Endothelial cell of umbilical vein (primary cell): ENCODE results near the gene MAML2. TPM values are rescaled to one million over a fixed set of nuclear protein-coding genes. Genes with fewer than 3 reads are reported as not detected.

ENCODE experiments used
- BruUV-seq: library from RNA; stranded (reverse); fragments of 400-500 nt; replicated peaks from 2 replicates; lab custom pipeline; 2021; lab: Mats Ljungman, UMichigan
- CTCF ChIA-PET: fragments of 300-600, 350-600 bp; sonication (Branson Sonifier 250); formaldehyde crosslinking; loops from one replicate; lab custom pipeline; 2021; ENCODE audit warnings: antibody characterized with exemption, inconsistent platforms; lab: Charles Lee
- POLR2A ChIA-PET: fragments of 300-600, 350-600 bp; sonication (Branson Sonifier 250); formaldehyde crosslinking; loops from one replicate; lab custom pipeline; 2021; ENCODE audit warnings: antibody characterized with exemption, inconsistent platforms; lab: Charles Lee
- DNase-seq: peaks from one replicate; pipeline ENCODE4 v3.0.0-alpha.2; 2011; ENCODE audit warnings: low read depth, low spot score
- FAIRE-seq: peaks from 2 replicates; lab custom pipeline; 2011; peaks lifted over from hg19 to GRCh38; lab: Jason Lieb, UNC
- H2AFZ ChIP-seq: 2 replicates; pipeline ENCODE4 v1.6.0; 2012; ENCODE audit warnings: low read depth, low read length, control low read depth, inconsistent platforms
- H3K27ac ChIP-seq: 2 replicates; pipeline ENCODE4 v1.5.1; 2011; ENCODE audit warnings: low read depth, mild to moderate bottlenecking, control low read depth, low read length, moderate library complexity; ENCODE audit not compliant: insufficient read depth
- H3K27me3 ChIP-seq, 2 experiments: 2 replicates each; pipeline versions ENCODE4 v1.6.0 to v1.6.1; 2011; ENCODE audit warnings: low read length in 2 of 2, mixed read lengths in 1 of 2; ENCODE audit not compliant: control insufficient read depth in 2 of 2, insufficient read depth in 2 of 2
- H3K36me3 ChIP-seq, 2 experiments: 2 replicates in 1 of 2; 3 replicates in 1 of 2; pipeline ENCODE4 v1.5.1; 2011; ENCODE audit warnings: low read length in 2 of 2, mild to moderate bottlenecking in 1 of 2, moderate library complexity in 1 of 2; ENCODE audit not compliant: control insufficient read depth in 2 of 2, insufficient read depth in 2 of 2; ENCODE audit errors: extremely low read depth in 1 of 2
- H3K4me1 ChIP-seq: 3 replicates; pipeline ENCODE4 v1.5.1; 2011; ENCODE audit warnings: mild to moderate bottlenecking, low read length; ENCODE audit not compliant: control insufficient read depth, insufficient read depth; ENCODE audit errors: extremely low read depth
- H3K4me2 ChIP-seq: 2 replicates; pipeline ENCODE4 v1.6.1; 2011; ENCODE audit warnings: low read length, control low read depth, mixed read lengths; ENCODE audit not compliant: insufficient read depth
- H3K4me3 ChIP-seq, 3 experiments: fragments of 200-600 bp in 1 of 3; sonication (generic), shearing (Covaris generic) in 1 of 3; replicated peaks in 1 of 3; 2 replicates each; pipeline ENCODE4 v1.5.1; 2011 to 2016; ENCODE audit warnings: control low read depth in 3 of 3, low read length in 3 of 3, mild to moderate bottlenecking in 2 of 3, inconsistent platforms in 1 of 3, low read depth in 1 of 3, moderate library complexity in 1 of 3; ENCODE audit not compliant: insufficient read depth in 1 of 3
- H3K79me2 ChIP-seq: 2 replicates; pipeline ENCODE4 v1.6.0; 2012; ENCODE audit warnings: low read length, inconsistent platforms; ENCODE audit not compliant: control insufficient read depth, insufficient read depth
- H3K9ac ChIP-seq: replicated peaks from 2 replicates; pipeline ENCODE3; 2011; ENCODE audit warnings: low read length, control low read depth; ENCODE audit not compliant: insufficient read depth; ENCODE audit errors: extremely low read depth
- H3K9me1 ChIP-seq: replicated peaks from 3 replicates; pipeline ENCODE4 v1.6.0; 2011; ENCODE audit warnings: mild to moderate bottlenecking, low read length; ENCODE audit not compliant: control insufficient read depth, insufficient read depth; ENCODE audit errors: extremely low read depth
- H3K9me3 ChIP-seq: replicated peaks from 2 replicates; pipeline ENCODE4 v1.5.1; 2012; ENCODE audit warnings: low read length, inconsistent platforms; ENCODE audit not compliant: control insufficient read depth, insufficient read depth
- H4K20me1 ChIP-seq: replicated peaks from 2 replicates; pipeline ENCODE3; 2011; ENCODE audit warnings: mild to moderate bottlenecking, low read length; ENCODE audit not compliant: control insufficient read depth, insufficient read depth; ENCODE audit errors: extremely low read depth
- EZH2 ChIP-seq: IDR thresholded peaks from 2 replicates; pipeline ENCODE4 v1.6.1; 2012; ENCODE audit warnings: borderline replicate concordance, low read depth, mild to moderate bottlenecking, moderate library complexity, low read length, inconsistent platforms; ENCODE audit not compliant: severe bottlenecking
- JUN ChIP-seq: IDR thresholded peaks from 2 replicates; pipeline ENCODE4 v1.6.1; 2011; ENCODE audit warnings: borderline replicate concordance, low read depth; ENCODE audit not compliant: insufficient read length, insufficient read depth
- MYC ChIP-seq: IDR thresholded peaks from one replicate; pipeline ENCODE4 v1.6.1; 2011; ENCODE audit warnings: mild to moderate bottlenecking, low read depth, low read length
- POLR2A ChIP-seq: IDR thresholded peaks from 2 replicates; pipeline ENCODE4 v1.6.1; 2012; ENCODE audit warnings: low read depth, mild to moderate bottlenecking, control low read depth, low read length
- POLR2AphosphoS5 ChIP-seq: IDR thresholded peaks from 2 replicates; pipeline ENCODE4 v1.6.1; 2012; ENCODE audit warnings: low read depth, mild to moderate bottlenecking, control low read depth, low read length, moderate library complexity; ENCODE audit not compliant: insufficient read depth
- dilution Hi-C: fragments of 300-500 bp; cut with MboI; formaldehyde crosslinking; loops from one replicate; pipeline ENCODE4 v1.15.0; 2019; ENCODE audit warnings: low sequenced_read_pairs; ENCODE audit not compliant: extremely low pct_ligation_motif_present
- intact Hi-C: fragments of 100-400 bp; cut with micrococcal nuclease; formaldehyde crosslinking; loops from one replicate; pipeline ENCODE4 v1.10.0; 2022
- polyA plus RNA-seq, 4 experiments: library from polyadenylated mRNA; depleted of rRNA in 3 of 4; stranded (reverse) in 3 of 4; unstranded in 1 of 4; fragments of >200 nt; gene quantifications; 2 replicates each; pipeline versions ENCODE4 v1.2.1 to v1.2.3, GENCODE V29; 2011 to 2012; ENCODE audit warnings: missing spikeins in 1 of 4
- total RNA-seq: library from RNA; stranded (reverse); gene quantifications from 2 replicates; pipeline ENCODE4 v1.2.3, GENCODE V29; 2021
- TF ChIP-seq, protein P1 (sequence below), 2 donors: IDR thresholded peaks; 1 replicate in 1 of 2; 2 replicates in 1 of 2; pipeline ENCODE4 v1.5.1; 2011; ENCODE audit warnings: low read length in 2 of 2, mild to moderate bottlenecking in 2 of 2, moderate library complexity in 2 of 2, control low read depth in 1 of 2, inconsistent platforms in 1 of 2, low read depth in 1 of 2; ENCODE audit not compliant: insufficient read depth in 1 of 2; ENCODE audit errors: extremely low read depth in 1 of 2

MAML2 gene
- total and polyA plus RNA-seq, 2 donors (not counting 3 experiments of a cell fraction or from before 2014, with no cell fraction given) = 12.4 to 16.8 TPM

DNA sequence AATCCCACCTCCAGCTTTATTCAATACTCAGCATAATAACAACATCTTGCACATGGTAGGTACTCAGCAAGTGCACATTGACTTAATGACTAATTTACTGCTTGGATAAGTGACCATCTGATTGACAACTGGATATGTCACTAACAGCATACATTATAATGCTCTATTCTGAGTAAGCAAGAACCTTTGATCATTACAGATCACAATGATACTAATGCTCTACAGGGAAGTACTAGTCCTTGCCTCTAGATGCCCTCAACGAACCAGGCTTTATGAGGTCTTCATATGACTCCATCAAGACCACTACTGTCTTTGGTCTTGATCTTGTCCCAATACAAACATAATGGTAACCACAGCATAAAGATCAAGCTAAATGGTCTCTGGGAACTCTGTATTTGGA lies 251.5 kb downstream of the MAML2 start:
- no peaks in the 10 kb centered on the region for H3K9me1 ChIP-seq
- DNase-seq (no peak), FAIRE-seq (no peak)
- no peaks in the 10 kb centered on the region for H3K27me3 ChIP-seq
- no peaks in the 10 kb centered on the region for H3K79me2 ChIP-seq
- no peak overlapping the region for H2AFZ ChIP-seq
- H4K20me1 ChIP-seq = no peaks in the 10 kb centered on the region
- no peak overlapping the region for H3K9ac ChIP-seq
- TF ChIP-seq POLR2AphosphoS5 = no peak
- TF ChIP-seq POLR2A = no peak
- TF ChIP-seq, protein P1, sequence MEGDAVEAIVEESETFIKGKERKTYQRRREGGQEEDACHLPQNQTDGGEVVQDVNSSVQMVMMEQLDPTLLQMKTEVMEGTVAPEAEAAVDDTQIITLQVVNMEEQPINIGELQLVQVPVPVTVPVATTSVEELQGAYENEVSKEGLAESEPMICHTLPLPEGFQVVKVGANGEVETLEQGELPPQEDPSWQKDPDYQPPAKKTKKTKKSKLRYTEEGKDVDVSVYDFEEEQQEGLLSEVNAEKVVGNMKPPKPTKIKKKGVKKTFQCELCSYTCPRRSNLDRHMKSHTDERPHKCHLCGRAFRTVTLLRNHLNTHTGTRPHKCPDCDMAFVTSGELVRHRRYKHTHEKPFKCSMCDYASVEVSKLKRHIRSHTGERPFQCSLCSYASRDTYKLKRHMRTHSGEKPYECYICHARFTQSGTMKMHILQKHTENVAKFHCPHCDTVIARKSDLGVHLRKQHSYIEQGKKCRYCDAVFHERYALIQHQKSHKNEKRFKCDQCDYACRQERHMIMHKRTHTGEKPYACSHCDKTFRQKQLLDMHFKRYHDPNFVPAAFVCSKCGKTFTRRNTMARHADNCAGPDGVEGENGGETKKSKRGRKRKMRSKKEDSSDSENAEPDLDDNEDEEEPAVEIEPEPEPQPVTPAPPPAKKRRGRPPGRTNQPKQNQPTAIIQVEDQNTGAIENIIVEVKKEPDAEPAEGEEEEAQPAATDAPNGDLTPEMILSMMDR (IDR thresholded peaks at IDR 0.05; ENCODE audit: extremely low read depth in 1 of 2, insufficient read depth in 1 of 2, low read depth in 1 of 2, low read length in 2 of 2) = no peak
- TF ChIP-seq JUN = no peak
- no peak for TF ChIP-seq MYC
- dilution Hi-C loops (no loop called here), intact Hi-C loops (no loop called here)
- no TSS peak for BruUV-seq
- no peak overlapping the region for H3K4me2 ChIP-seq
- no peaks in the 10 kb centered on the region for H3K9me3 ChIP-seq
- peaks cover 0 to 2% of the 10 kb centered on the region in 2 experiments for H3K36me3 ChIP-seq
- H3K27ac ChIP-seq = no peak overlapping the region
- ChIA-PET POLR2A (no interaction called here), CTCF (interaction anchor here (0.9 to 3.4 kb wide), 4 partner anchors 64 to 303 kb away, joined by 3 to 29 read pairs (median 7); partner anchors contain the start of gene MAML2)
- no peaks in the 10 kb centered on the region for H3K4me1 ChIP-seq
- no peak overlapping the region for H3K4me3 ChIP-seq

DNA sequence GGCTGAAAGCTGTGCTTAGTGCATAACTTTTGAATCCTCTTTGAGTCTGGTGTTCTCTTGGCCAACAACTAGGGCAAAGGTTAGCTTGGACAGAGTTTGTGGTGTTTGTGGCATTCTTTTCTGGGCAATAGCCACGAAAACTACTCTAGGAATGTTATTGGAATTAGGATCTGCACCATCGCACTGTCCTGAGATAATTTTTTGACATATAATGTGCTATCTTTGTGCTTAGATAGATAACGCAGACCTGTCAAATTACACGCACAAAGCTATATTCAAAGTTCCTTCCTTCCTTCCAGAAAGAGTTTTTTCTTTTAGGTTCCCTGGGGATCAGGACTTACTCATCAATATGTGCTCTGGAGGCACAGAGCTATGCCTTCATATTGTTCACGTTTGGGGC lies 252.3 kb downstream of the MAML2 start:
- no peak for FAIRE-seq
- POLR2A ChIA-PET = no interaction called here
- BruUV-seq = no TSS peak
- TF ChIP-seq POLR2A = no peak
- TF ChIP-seq JUN = no peak
- TF ChIP-seq EZH2 = no peak
- H3K79me2 ChIP-seq = no peaks in the 10 kb centered on the region
- no peak overlapping the region for H3K4me2 ChIP-seq
- no peaks in the 10 kb centered on the region for H3K27me3 ChIP-seq
- H3K9me3 ChIP-seq = no peaks in the 10 kb centered on the region
- no peak overlapping the region for H3K27ac ChIP-seq
- dilution Hi-C loops = no loop called here
- H3K9me1 ChIP-seq = no peaks in the 10 kb centered on the region
- peaks cover 0 to 2% of the 10 kb centered on the region in 2 experiments for H3K36me3 ChIP-seq
- no peaks in the 10 kb centered on the region for H4K20me1 ChIP-seq
- intact Hi-C loops = no loop called here
- no peak overlapping the region for H3K9ac ChIP-seq
- CTCF ChIA-PET = interaction anchor here (1.2 to 3.4 kb wide), 4 partner anchors 20 to 303 kb away, joined by 3 to 29 read pairs (median 7); partner anchors contain the start of gene MAML2
- no peak overlapping the region for H2AFZ ChIP-seq
- H3K4me3 ChIP-seq = no peak overlapping the region
- DNase-seq = no peak
- no peaks in the 10 kb centered on the region for H3K4me1 ChIP-seq
